IPS-15b (cell line): ENCODE measurements around the gene PLPP2.
A peak's percentile ranks its signal among the peaks of the same experiment; 100 is the strongest.

ENCODE experiments used
- H3K27me3 ChIP-seq: one replicate; pipeline ENCODE4 v1.6.1; 2013; ENCODE audit warnings: low read length; ENCODE audit not compliant: control insufficient read depth, insufficient read depth
- H3K36me3 ChIP-seq: one replicate; pipeline ENCODE4 v1.6.1; 2013; ENCODE audit warnings: low read length; ENCODE audit not compliant: control insufficient read depth, insufficient read depth
- H3K4me1 ChIP-seq: one replicate; pipeline ENCODE4 v1.6.1; 2013; ENCODE audit warnings: mild to moderate bottlenecking, low read length; ENCODE audit not compliant: control insufficient read depth, insufficient read depth
- H3K4me3 ChIP-seq: one replicate; pipeline ENCODE4 v1.5.1; 2013; ENCODE audit warnings: low read depth, low read length
- H3K9ac ChIP-seq: one replicate; pipeline ENCODE4 v1.6.1; 2013; ENCODE audit warnings: low read depth, mild to moderate bottlenecking, low read length
- H3K9me3 ChIP-seq: one replicate; pipeline ENCODE4 v1.6.1; 2013; ENCODE audit warnings: mild to moderate bottlenecking, low read length; ENCODE audit not compliant: control insufficient read depth, insufficient read depth

PLPP2 gene

DNA sequence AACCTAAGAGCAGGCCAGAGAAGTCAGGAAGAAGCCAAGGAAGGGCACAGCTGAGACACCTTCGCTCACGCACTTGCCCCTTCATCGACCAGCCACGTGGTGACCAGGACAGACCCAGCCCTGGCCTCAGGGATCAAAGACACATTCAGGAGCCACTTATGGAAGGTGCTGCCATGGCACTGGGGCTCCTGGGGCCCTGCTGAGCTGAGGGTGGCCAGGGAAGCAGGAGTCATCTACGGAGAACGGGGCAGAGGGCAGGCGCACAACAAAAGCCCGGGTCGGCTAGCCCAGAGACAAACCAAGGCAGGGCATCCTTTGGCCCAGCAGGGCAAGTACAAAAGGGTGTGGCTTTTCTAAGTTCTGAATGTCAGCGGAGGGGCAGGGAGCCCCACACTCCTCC is 2.3 kb downstream of the PLPP2 start:
- peak overlapping the region; percentile 50 for H3K9ac ChIP-seq
- no peak overlapping the region for H3K4me3 ChIP-seq
- H3K9me3 ChIP-seq: no peaks in the 10 kb centered on the region
- H3K36me3 ChIP-seq: no peaks in the 10 kb centered on the region
- peaks cover 3% of the 10 kb centered on the region for H3K27me3 ChIP-seq
- peaks cover 6% of the 10 kb centered on the region for H3K4me1 ChIP-seq

DNA sequence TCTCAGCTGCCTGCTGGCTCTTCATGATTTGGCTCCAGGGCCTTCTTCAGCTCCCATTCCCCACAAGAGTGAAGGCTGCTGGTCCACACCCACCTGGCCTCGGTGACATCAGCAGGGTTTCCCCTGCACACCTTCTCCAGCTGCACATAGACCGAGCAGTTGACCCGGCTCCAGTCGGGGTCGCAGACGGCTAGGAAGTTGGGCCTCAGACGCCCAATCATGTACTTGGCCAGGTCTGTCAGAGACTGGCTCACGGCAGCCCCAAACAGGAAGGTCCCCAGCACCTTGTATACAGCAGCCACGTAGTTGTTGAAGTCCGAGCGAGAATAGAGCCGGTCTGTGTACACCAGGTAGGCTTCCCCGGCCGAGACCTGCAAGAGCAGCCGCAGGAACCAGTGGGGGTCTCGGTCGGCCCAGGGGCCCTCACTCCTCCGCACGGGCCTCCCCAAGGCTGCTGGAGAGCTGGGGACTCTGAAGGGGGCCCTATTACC is 3.8 kb downstream of the PLPP2 start:
- H3K36me3 ChIP-seq: no peaks in the 10 kb centered on the region
- no peak overlapping the region for H3K9ac ChIP-seq
- no peaks in the 10 kb centered on the region for H3K9me3 ChIP-seq
- H3K4me3 ChIP-seq: no peak overlapping the region
- H3K4me1 ChIP-seq: peaks cover 4% of the 10 kb centered on the region
- no peaks in the 10 kb centered on the region for H3K27me3 ChIP-seq

DNA sequence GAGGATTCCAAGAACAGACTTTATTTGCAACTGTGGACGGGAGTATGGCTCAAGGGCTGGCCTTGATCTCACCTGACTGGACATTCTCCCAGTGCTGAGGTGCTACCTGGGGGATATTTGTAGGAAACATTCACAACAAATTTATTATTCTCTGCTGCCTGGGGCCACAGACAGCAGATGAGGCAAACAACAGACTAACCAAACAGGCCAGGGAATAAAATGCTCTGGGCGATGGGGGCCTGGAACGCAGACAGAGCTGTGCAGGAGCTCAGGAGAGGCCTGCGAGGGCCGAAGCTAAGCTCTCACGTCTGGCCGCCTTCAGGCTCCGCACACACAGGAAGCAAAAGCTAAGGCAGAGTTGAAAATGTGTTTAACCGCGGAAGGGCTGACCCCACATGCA is 7.8 kb downstream of the PLPP2 start:
- Histone ChIP-seq H3K9ac (no peak overlapping the region), H3K9me3 (no peaks in the 10 kb centered on the region), H3K4me1 (peaks cover 2% of the 10 kb centered on the region), H3K27me3 (no peaks in the 10 kb centered on the region), H3K36me3 (peaks cover 19% of the 10 kb centered on the region), H3K4me3 (no peak overlapping the region)

DNA sequence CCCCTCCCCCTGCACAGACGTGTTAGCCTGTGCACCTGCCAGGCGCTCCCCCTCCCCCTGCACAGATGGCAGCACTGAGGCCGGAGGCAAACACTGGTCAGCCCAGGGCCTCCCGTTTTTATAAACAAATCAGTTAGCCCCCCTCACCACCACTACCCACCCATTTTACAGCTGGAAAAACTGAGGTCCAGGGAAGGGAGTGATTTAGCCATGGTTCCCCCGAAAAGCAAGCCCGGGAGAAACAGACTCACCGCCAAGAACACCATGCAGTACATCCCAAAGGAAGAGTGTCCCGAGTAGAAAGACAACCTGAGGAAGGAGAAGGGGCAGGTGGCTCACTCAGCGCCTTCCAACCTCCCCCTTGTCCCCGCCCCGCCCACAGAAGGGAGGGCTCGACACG is 8.7 kb downstream of the PLPP2 start:
- no peaks in the 10 kb centered on the region for H3K27me3 ChIP-seq
- no peaks in the 10 kb centered on the region for H3K9me3 ChIP-seq
- H3K4me1 ChIP-seq: peaks cover 4% of the 10 kb centered on the region
- H3K36me3 ChIP-seq: peaks cover 19% of the 10 kb centered on the region
- no peak overlapping the region for H3K4me3 ChIP-seq
- no peak overlapping the region for H3K9ac ChIP-seq

DNA sequence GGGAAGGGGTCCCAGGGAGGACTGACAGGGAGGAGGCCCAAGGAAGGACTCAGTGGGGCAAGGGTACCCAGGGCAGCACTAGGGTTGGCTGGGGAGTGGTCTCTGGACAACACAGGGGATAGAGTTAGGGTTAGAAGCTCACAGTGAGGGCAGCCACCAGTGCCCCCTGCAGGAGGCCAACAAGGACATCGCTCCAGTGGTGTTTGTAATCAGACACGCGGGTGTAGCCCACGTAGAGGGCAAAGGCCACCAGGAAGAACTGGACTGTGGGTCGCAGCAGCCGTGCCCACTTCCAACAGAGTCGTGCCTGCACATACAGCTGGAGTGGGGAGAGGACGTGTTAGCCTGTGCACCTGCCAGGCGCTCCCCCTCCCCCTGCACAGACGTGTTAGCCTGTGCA is 9.2 kb downstream of the PLPP2 start:
- Histone ChIP-seq H3K9me3 (no peaks in the 10 kb centered on the region), H3K36me3 (peaks cover 19% of the 10 kb centered on the region), H3K27me3 (no peaks in the 10 kb centered on the region), H3K9ac (no peak overlapping the region), H3K4me3 (no peak overlapping the region), H3K4me1 (peaks cover 9% of the 10 kb centered on the region)

DNA sequence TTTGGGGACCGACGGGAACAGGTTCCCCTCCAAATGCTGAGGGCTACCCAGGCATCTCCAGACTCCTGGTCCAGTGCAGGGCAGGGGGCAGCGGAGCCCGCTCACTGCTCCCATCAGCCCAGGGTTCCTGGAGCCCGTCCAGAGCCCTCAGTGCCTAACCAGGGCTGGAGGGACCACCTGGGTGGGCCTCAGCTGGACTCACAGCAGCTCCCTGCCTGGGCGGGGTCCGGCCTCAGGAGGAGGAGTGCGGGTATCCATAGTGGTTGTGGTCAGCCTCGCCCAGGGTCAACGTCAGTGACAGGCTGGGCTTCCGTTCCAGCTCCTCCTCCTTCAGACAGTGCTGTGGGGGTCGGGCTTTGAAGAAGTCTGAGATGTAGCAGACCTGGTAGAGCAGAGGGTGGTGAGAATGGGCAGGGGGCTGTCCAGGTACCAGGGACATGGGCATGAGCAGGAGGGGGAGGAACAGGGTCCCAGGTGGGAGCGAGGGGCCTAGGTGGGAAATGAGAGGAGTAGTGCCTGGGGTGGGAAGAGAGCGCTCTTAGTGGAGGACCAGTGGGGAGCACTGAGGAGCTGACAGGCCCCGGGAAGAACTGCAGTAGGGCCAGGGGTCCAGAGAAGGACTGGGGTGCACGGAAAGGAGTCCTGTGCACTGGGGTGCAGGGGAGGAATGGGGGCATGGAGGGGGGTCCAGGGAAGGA is 9.9 kb downstream of the PLPP2 start:
- Histone ChIP-seq H3K4me1 (peaks cover 9% of the 10 kb centered on the region), H3K36me3 (peaks cover 19% of the 10 kb centered on the region), H3K9me3 (no peaks in the 10 kb centered on the region), H3K4me3 (no peak overlapping the region), H3K27me3 (no peaks in the 10 kb centered on the region), H3K9ac (no peak overlapping the region)

DNA sequence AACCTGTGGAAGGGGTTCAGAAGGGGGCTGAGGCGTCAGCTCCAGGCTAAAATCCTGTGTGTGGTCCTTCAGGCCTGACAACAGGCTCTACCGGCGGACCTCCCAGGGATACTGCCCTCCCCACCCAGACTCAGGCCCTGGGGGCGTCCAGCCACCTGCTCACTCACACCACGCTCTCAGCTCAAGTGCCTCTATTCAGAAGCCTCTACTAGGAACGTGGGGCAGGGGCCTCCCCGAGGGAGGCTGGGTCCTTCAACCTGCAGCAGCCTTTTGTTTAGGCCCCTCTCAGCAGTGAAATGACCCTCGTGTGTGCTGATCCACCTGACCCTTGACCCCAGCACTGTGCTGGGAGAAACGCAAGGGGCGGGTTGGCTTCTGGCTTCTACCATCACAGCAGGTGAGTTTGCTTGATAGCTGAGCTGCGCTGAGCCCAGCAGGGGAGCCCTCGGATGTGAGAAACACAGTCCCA is 10.6 kb downstream of the PLPP2 start:
- Histone ChIP-seq H3K36me3 (peaks cover 19% of the 10 kb centered on the region), H3K9me3 (no peaks in the 10 kb centered on the region), H3K27me3 (no peaks in the 10 kb centered on the region), H3K9ac (no peak overlapping the region), H3K4me1 (peaks cover 9% of the 10 kb centered on the region), H3K4me3 (no peak overlapping the region)

DNA sequence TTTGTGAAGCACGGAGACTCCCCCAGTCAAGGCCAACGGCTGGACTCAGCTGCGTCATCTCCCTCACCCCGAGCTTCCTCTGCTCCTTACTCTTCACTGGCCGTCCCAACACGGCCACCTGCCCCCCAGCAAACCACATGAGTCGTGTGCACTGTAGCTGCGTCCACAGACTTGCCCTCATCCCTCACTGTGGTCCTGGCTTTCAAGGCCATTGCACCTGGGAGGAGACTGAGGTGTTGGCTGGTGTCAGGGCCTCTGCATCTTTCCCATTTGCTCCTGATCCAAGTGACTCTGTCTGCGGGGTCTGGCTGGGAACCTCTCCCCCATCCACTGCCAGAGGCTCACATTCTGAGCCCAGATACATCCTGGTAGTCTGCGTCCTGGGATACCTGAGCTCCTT is 11.5 kb downstream of the PLPP2 start:
- peaks cover 19% of the 10 kb centered on the region for H3K36me3 ChIP-seq
- no peak overlapping the region for H3K9ac ChIP-seq
- no peaks in the 10 kb centered on the region for H3K27me3 ChIP-seq
- H3K4me1 ChIP-seq: peaks cover 9% of the 10 kb centered on the region
- no peak overlapping the region for H3K4me3 ChIP-seq
- H3K9me3 ChIP-seq: no peaks in the 10 kb centered on the region

DNA sequence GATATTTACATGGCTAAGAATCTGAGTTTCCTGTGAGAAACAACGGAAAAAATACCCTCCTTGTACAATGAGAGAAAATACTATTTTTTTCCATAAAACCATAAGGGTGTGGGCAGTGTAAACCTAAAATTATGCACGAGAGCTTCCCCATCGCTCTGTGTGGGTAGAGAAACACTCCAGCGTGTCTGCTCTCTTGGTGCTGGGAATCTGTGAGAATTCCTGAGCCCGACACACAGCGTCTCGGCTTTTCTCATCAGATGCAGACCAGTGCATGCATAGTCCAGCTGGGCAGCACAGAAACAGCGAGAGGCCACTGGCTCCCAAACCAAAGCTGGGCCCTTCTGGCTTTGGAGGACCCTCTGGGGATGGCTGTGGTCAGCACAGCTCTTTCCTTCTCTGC is 12.0 kb downstream of the PLPP2 start:
- Histone ChIP-seq H3K36me3 (peaks cover 19% of the 10 kb centered on the region), H3K9me3 (no peaks in the 10 kb centered on the region), H3K9ac (no peak overlapping the region), H3K4me1 (peaks cover 9% of the 10 kb centered on the region), H3K4me3 (no peak overlapping the region), H3K27me3 (no peaks in the 10 kb centered on the region)

DNA sequence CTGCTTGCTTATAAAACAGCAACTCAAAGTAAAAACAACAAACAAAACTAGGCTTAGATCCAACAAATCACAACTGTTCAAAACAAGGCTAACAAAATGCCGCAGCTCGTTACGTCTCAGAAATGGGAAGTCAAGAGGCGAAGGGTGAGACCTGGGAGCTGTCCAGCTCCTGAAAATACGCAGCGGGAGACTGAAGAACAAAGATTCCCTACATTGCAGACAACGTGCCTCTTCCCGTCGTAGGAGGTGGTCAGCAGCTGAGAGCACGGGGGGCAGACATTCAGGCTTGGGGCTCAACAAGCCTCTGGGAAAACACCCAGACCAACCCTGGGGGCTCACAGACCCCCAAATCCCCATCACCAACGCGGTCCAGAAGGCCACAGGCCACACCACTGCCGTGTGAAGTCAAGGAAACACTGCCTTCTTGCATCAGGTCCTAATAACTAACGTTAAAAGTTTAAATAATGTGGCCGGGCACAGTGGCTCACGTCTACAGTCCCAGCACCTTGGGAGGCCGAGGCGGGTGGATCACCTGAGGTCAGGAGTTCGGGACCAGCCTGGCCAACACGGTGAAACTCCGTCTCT is 13.5 kb downstream of the PLPP2 start:
- Histone ChIP-seq H3K9ac (peak overlapping the region; percentile 54), H3K4me1 (peaks cover 9% of the 10 kb centered on the region), H3K36me3 (peaks cover 19% of the 10 kb centered on the region), H3K27me3 (no peaks in the 10 kb centered on the region), H3K4me3 (no peak overlapping the region), H3K9me3 (no peaks in the 10 kb centered on the region)

DNA sequence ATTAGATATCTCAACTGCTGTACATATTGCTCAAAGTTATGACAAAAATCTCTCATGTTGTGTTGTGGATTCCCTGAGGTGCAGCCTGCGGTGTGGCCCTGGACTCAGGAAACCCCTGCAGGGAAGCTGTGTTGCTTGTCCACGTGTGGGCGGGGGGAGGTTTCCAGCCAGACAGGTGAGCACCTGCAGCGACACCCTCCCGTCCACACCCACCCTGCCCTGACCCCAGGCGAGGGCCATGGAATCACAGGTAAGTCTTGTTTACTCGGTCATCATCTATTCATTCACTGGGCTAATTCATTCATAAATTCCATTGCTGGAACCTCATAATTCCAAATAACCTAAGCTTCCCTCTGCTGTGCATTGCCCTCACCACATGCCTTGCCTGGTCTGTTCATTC is 14.1 kb downstream of the PLPP2 start:
- Histone ChIP-seq H3K9ac (no peak overlapping the region), H3K4me3 (no peak overlapping the region), H3K27me3 (no peaks in the 10 kb centered on the region), H3K9me3 (no peaks in the 10 kb centered on the region), H3K36me3 (peaks cover 19% of the 10 kb centered on the region), H3K4me1 (peaks cover 9% of the 10 kb centered on the region)

DNA sequence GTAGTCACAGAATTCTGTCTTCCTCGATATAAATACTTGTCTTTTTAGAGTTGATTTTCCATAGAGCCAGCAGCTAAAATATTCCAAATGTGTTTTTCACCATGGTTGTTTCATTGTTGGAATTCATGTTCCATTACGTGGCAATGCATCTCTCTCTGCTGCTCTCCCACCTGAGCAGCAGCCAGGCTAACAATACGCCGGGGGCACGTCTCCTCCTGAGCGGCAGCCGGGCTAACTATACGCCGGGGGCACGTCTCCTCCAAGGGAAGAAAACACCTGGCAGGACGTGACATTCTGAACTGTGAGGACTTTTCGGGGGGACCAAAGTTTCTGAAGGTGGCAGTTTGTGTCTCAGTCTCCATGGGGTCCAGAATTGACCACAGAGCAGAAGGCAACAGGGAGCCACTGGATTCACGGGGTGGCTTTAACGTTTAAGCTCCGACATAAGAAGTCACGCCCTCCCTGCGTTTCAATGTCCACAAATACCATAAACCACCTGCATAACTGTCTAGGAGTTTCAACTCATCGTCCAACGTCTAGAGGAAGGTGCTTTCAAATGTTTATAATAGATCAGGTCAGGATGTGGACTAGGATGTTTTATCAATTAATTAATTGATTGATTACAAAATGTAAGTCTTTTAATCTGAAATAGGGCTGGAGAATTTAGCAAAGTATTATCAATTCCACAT is 15.1 kb downstream of the PLPP2 start:
- Histone ChIP-seq H3K4me1 (peaks cover 9% of the 10 kb centered on the region), H3K36me3 (peaks cover 11% of the 10 kb centered on the region), H3K27me3 (no peaks in the 10 kb centered on the region), H3K4me3 (no peak overlapping the region), H3K9me3 (no peaks in the 10 kb centered on the region), H3K9ac (no peak overlapping the region)
